ENCODE data around the gene NHERF1.

Gene NHERF1

GRCh38 chr17:74748529-74749278, at the start of gene NHERF1:
Gene NHERF1 (plus strand): TSS chr17:74748628. CDS start chr17:74748847, 219 bp downstream.
- peak; percentile 94 for DNase-seq (ENCODE audit: low read depth)

GRCh38 chr17:74699236-74699635, 49.2 kb upstream of the NHERF1 start:
- DNase-seq (ENCODE audit: low read depth) = no peak

DNA sequence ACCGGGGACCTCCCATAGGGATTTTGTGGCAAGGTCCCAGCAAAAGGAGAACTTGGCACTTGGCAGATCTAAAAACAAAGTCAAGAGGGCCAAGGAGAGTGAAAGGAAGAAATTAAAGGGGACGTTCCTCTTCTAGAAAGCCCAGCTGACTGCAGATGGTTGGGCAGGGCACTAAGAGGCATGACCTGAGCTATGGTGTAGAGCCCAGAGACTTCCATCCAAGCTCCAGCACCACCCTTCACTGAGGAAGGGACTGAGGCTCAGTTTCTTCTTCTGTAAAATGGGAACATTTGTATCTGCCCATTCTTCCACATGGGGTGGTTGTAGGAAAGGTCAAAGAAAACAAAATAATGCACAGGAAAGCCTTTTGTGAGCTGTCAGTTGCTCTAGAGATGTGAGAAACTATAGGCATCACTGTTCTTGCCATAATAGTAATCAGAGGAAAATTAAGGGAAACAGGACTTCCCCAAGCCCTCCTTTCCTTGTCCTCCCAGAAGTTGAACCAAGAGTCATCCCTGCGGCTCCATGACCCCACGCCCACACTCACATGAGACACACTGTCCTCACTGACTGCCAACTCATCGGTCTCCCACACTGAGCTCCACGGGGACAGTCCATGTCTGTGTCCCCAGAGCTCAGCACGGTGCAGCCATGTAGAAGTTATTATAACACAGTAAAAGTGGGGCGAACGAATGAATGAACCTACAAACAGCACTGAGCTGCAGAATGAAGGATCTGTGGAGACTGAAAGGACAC, 46.1 kb upstream of the NHERF1 start:
- no peak for DNase-seq (ENCODE audit: low read depth)

DNA sequence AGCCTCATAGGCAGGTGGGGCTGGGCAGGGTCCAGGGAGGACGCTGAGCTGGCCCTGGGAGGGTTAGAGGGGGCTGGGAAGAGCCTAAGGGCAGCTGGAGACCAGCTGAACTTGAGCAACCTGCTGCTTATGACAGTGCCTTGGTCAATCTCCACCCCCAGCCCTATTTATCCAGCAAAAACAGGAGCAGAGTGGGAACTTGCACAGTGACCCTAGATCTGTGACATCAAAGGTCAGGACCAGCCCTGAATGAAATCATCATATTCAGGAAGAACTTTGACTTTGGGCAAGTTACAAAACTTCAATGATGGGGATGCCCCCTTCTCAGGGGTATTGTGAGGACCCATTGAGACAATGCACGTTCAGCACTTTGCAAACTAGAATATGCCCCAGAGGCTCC, 45.1 kb upstream of the NHERF1 start:
- no peak for DNase-seq (ENCODE audit: low read depth)

GRCh38 chr17:74704544-74704943, 43.9 kb upstream of the NHERF1 start:
- DNase-seq (ENCODE audit: low read depth) = no peak

- DNase-seq (ENCODE audit: low read depth) = no peak
These were observed 37.2 kb upstream of the NHERF1 start for GRCh38 chr17:74711058-74711824.

DNA sequence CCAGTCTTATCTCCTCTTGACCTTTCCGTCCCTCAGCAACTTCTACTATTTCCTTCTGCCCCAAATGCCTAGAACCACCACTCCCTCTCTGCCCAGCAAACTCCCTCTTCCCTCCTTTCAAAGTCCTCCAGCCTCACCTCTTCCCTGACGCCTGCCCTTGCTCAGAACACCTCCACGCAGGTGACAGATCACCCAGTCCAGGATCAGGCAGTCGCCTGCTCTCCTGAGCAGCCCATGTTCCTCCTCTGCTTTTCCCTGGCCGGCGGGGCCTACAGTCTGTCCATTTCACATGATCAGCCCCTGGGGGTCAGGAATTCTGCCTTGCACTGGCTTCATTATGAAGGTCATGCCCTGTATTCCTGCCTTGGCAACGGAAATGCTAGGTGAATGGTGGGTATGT, 36.1 kb upstream of the NHERF1 start:
- DNase-seq (ENCODE audit: low read depth) = no peak

DNA sequence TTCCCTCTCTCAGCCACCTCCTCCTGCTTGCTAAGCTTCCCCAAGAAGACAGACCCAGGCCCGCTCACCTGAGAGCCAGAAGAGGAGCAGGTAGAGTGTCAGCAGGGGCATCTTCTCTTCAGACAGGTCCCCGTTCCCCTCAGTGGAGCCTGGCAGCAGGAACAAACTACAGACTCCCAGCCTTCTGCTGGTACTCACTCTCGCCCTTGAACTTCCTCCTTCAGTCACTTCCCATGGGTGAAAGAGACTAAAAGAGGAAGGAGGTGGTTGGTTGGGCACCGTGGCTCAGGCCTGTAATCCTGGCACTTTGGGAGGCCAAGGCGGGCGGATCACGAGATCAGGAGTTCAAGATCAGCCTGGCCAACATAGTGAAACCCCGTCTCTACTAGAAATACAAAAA, 35.7 kb upstream of the NHERF1 start, which contains the start of gene CD300LF:
CD300LF (minus strand) TSS at position 168 of the 400 bp plus-strand sequence; CDS start at position 111, 57 bp downstream.
- no peak for DNase-seq (ENCODE audit: low read depth)

- DNase-seq (ENCODE audit: low read depth) = no peak
These were observed 35.2 kb upstream of the NHERF1 start for GRCh38 chr17:74713171-74713755.

DNA sequence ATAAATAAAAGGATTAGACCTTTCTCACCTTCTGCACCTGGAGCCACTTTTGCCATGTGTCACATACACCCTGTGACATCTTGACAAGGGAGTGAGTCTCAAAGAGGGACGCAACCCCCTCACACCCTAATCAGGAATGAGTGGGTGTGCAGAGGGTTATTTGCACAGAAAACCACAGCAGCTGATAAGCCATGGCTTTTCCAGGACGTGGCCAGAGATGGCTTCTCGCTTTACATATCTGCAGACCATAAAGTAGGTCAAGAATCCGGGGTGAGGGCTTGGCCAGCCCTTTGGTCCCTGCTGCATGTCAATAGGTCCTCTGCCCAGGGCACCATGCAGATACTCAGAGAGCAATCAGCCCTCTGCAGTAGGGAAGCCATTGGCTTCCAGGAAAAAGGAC, 33.3 kb upstream of the NHERF1 start:
- no peak for DNase-seq (ENCODE audit: low read depth)

DNA sequence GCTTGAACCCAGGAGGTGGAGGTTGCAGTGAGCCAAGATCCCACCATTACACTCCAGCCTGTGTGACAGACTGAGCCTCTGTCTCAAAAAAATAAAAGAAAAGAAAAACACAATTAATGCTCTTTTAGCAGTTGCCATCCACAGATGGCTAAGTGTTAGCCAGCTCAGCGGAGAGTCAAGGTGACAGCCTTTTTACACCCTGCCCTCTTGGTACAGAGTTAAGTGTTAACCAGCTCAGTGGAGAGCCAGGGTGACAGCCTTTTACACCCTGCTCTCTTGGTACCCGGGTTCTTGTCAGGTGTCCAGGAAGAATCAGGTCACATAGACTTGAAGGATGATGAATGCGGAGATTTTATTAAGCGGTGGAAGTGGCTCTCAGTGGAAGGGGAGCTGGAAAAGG, 27.9 kb upstream of the NHERF1 start:
- no peak for DNase-seq (ENCODE audit: low read depth)

- DNase-seq (ENCODE audit: low read depth) = no peak
These were observed 25.6 kb upstream of the NHERF1 start for GRCh38 chr17:74722782-74723181.

DNA sequence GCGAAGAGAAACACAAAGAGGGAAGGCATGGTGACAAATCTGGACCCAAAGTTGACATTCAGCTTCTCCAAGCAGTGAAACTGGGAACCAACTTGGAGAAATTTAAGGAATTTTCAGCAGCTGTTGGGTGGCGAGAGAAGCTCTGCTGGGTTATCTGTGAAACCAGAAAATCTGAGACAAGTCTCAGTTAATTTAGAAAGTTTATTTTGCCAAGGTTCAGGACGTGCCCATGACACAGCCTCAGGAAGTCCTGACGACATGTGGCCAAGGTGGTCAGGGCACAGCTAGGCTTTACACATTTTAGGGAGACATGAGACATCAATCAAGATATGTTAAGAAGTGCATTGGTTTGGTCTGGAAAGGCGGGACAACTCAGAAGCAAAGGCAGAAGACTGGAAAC, 24.5 kb upstream of the NHERF1 start:
- no peak for DNase-seq (ENCODE audit: low read depth)

GRCh38 chr17:74725111-74725510, 23.3 kb upstream of the NHERF1 start:
- DNase-seq (ENCODE audit: low read depth) = no peak

DNA sequence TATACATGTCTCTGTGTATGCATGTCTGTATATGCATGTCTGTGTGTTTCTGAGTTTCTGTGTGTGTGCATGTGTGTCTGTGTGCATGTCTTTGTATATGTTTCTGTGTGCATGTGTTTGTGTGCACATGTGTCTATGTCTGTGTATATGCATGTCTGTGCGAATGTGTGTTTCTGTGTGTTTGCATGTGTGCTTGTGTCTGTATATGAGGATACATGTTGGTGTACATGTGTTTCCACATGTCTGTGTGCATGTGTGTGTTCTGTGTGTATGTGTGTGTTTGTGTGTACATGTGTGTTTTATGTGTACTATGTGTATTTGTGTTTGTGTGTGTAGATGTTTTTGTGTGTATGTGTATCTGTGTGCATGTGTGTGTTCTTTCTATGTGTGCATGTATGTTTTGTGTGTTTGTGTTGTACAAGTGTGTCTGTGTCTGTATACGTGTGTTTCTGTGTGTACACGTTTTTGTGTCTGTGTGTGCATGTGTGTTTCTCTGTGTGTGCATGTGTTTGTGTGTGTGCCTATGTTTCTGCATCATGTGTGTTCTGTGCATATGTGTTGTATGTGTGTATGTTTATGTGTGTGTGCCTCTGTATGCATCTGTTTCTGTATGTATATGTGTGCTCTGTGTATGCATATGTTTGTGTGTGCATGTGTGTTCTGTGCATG, 20.3 kb upstream of the NHERF1 start:
- no peak for DNase-seq (ENCODE audit: low read depth)

GRCh38 chr17:74728702-74729075, 19.7 kb upstream of the NHERF1 start:
- DNase-seq (ENCODE audit: low read depth) = no peak

DNA sequence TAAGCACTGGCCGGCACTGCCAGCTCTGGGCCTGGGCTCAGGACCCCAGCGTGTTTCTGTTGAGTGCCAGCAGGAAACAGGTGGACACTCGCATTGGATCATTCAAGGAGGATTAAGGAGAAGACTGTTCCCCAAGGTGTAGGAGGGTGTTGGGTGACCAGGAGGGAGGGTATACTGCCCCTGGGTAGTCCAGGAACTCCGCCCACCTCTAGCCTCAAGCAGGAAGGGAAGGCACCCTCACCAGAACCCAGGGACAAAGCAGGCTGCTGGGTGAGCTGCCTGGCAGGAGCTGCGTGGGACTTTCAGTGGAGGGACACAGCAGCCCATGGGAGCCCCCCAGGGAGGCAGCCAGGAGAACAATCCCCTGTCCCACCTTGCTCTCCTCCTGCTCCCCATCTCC, 19.1 kb upstream of the NHERF1 start:
- DNase-seq (ENCODE audit: low read depth) = no peak

DNA sequence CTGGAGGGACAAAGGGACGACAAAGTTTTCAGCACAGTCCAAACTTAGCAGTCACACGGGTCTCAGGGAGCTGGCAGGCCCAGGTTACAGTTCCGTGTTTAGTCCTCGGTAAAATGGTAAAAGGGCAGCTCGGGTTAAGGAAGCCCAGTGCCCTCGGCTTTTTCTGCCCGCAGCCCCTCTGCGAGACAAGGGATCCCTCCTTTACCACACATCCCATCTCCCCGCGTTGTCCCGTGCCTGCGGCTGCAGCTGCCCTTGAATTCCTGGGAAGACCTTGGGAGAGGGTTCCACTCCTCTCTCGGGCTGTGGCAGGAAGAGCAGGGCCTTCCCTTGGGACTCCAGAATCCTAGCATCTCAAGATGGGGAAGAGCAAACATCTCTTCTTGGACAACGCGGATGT, 18.6 kb upstream of the NHERF1 start:
- no peak for DNase-seq (ENCODE audit: low read depth)

GRCh38 chr17:74730491-74731346, 17.7 kb upstream of the NHERF1 start:
- no peak for DNase-seq (ENCODE audit: low read depth)

DNA sequence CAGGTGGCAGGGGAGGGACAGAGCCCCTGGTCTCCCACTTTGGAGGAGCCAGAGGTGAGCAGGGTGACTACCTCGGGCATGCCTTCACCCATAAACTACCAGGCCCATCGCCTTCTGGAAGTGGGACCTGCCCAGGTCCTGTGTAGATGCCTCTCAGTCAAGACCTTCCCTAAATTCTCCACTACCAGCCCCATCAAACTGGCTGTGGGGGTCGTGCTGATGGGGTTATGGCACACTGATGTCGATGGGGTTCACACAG, 17.2 kb upstream of the NHERF1 start:
- DNase-seq (ENCODE audit: low read depth) = no peak

Measured in activated T-cell treated with anti-CD3 and anti-CD28 coated beads for 24 hours (primary cell).